OCI-LY7 (cell line): ENCODE measurements around the gene KRTAP2-2. TPM values are rescaled to one million over a fixed set of nuclear protein-coding genes. Genes with fewer than 3 reads are reported as not detected.

Experiments
- BruUV-seq: library from RNA; stranded (reverse); fragments of 400-500 nt; replicated peaks from 2 replicates; lab custom pipeline; 2021; lab: Mats Ljungman, UMichigan
- CTCF ChIA-PET: fragments of 300-600 bp; sonication (Branson Sonifier 250); formaldehyde crosslinking; loops from one replicate; lab custom pipeline; 2022; ENCODE audit warnings: antibody characterized with exemption; ENCODE audit not compliant: unreplicated experiment; lab: Charles Lee
- POLR2A ChIA-PET: fragments of 300-600 bp; sonication (Branson Sonifier 250); formaldehyde crosslinking; loops from one replicate; lab custom pipeline; 2022; ENCODE audit warnings: antibody characterized with exemption; lab: Charles Lee
- DNase-seq: peaks from one replicate; pipeline ENCODE4 v3.0.0-alpha.2; 2015; ENCODE audit warnings: low spot score
- H2AFZ ChIP-seq: fragments of 200-600 bp; sonication (generic), shearing (Covaris generic); 2 replicates; pipeline ENCODE4 v1.6.1; 2014; ENCODE audit warnings: mild to moderate bottlenecking, antibody characterized with exemption, low read length, moderate library complexity
- H3K27ac ChIP-seq: fragments of 200-600 bp; sonication (generic); 2 replicates; pipeline ENCODE4 v1.5.1; 2014; ENCODE audit warnings: mixed run types, low read depth, mild to moderate bottlenecking, moderate library complexity, low read length, inconsistent platforms; ENCODE audit not compliant: poor library complexity, severe bottlenecking
- H3K36me3 ChIP-seq: fragments of 200-600 bp; sonication (generic); 2 replicates; pipeline ENCODE4 v1.6.1; 2014; ENCODE audit warnings: mild to moderate bottlenecking, antibody characterized with exemption, low read length, moderate library complexity, mixed read lengths; ENCODE audit not compliant: insufficient read depth
- H3K4me1 ChIP-seq: fragments of 200-600 bp; sonication (generic); 2 replicates; pipeline ENCODE4 v1.5.1; 2014; ENCODE audit warnings: mild to moderate bottlenecking, low read length; ENCODE audit not compliant: insufficient read depth, poor library complexity, severe bottlenecking
- H3K4me2 ChIP-seq: fragments of 200-600 bp; sonication (generic); 2 replicates; pipeline ENCODE4 v1.6.1; 2014; ENCODE audit warnings: mild to moderate bottlenecking, low read length
- H3K4me3 ChIP-seq: fragments of 200-600 bp; sonication (generic); 2 replicates; pipeline ENCODE4 v1.5.1; 2014; ENCODE audit warnings: mild to moderate bottlenecking, low read depth, low read length; ENCODE audit not compliant: poor library complexity, severe bottlenecking
- H3K79me2 ChIP-seq: fragments of 200-600 bp; sonication (generic); 2 replicates; pipeline ENCODE4 v1.6.1; 2016; ENCODE audit warnings: low read depth, mild to moderate bottlenecking, low read length, moderate library complexity, mixed read lengths; ENCODE audit not compliant: insufficient read depth
- H3K9me2 ChIP-seq: fragments of 200-600 bp; sonication (generic); 2 replicates; pipeline ENCODE4 v1.6.1; 2016; ENCODE audit warnings: mild to moderate bottlenecking, low read length, mixed read lengths; ENCODE audit not compliant: insufficient read depth
- H3K9me3 ChIP-seq: fragments of 200-600 bp; sonication (generic); 2 replicates; pipeline ENCODE4 v1.6.1; 2014; ENCODE audit warnings: mild to moderate bottlenecking, mixed run types, low read length, mixed read lengths
- H4K20me1 ChIP-seq: fragments of 200-600 bp; sonication (generic); 2 replicates; pipeline ENCODE4 v1.6.1; 2014; ENCODE audit warnings: mild to moderate bottlenecking, antibody characterized with exemption, low read length, moderate library complexity, mixed read lengths; ENCODE audit not compliant: insufficient read depth
- CTCF ChIP-seq: fragments of 200-600 bp; sonication (generic); conservative IDR thresholded peaks from 2 replicates; pipeline ENCODE4 v1.5.1; 2014; ENCODE audit warnings: mild to moderate bottlenecking, antibody characterized with exemption, low read length, moderate library complexity, mixed read lengths
- EZH2phosphoT487 ChIP-seq: fragments of 200-600 bp; sonication (generic); IDR thresholded peaks from 2 replicates; pipeline ENCODE4 v1.6.1; 2018; ENCODE audit warnings: low read depth, borderline replicate concordance, mild to moderate bottlenecking, mixed run types, antibody characterized with exemption, low read length, moderate library complexity, mixed read lengths
- intact Hi-C: fragments of 100-400 bp; cut with micrococcal nuclease; formaldehyde crosslinking; loops from one replicate; pipeline ENCODE4 v1.10.0; 2022; ENCODE audit not compliant: unreplicated experiment
- total RNA-seq, 2 experiments: library from RNA; depleted of rRNA in 1 of 2; stranded (reverse); fragments of >200 nt in 1 of 2; shearing (Covaris generic) in 1 of 2; gene quantifications; 2 replicates each; pipeline ENCODE4 v1.2.3, GENCODE V29; 2014 to 2022

The KRTAP2-2 gene
- total RNA-seq, 2 experiments from 2014 or later = not detected

GRCh38 chr17:41082626-41083025 is 27.6 kb upstream of the KRTAP2-2 start:
- H3K9me2 ChIP-seq = no peaks in the 10 kb centered on the region
- H3K4me2 ChIP-seq = no peak overlapping the region
- H2AFZ ChIP-seq = no peak overlapping the region
- ChIA-PET CTCF (no interaction called here), POLR2A (no interaction called here)
- no peak overlapping the region for H3K27ac ChIP-seq
- no peaks in the 10 kb centered on the region for H3K9me3 ChIP-seq
- H4K20me1 ChIP-seq = no peaks in the 10 kb centered on the region
- no TSS peak for BruUV-seq
- H3K36me3 ChIP-seq = no peaks in the 10 kb centered on the region
- intact Hi-C loops = no loop called here
- DNase-seq = no peak
- H3K79me2 ChIP-seq = no peaks in the 10 kb centered on the region
- no peaks in the 10 kb centered on the region for H3K4me1 ChIP-seq
- no peak overlapping the region for H3K4me3 ChIP-seq
- TF ChIP-seq EZH2phosphoT487 (no peak), CTCF (no peak)

GRCh38 chr17:41076788-41077187 is 21.8 kb upstream of the KRTAP2-2 start:
- ChIA-PET POLR2A (no interaction called here), CTCF (no interaction called here)
- intact Hi-C loops = no loop called here
- no peak overlapping the region for H2AFZ ChIP-seq
- no peak for DNase-seq
- no peaks in the 10 kb centered on the region for H3K9me3 ChIP-seq
- TF ChIP-seq CTCF = no peak
- no peak for TF ChIP-seq EZH2phosphoT487
- no peak overlapping the region for H3K4me3 ChIP-seq
- no TSS peak for BruUV-seq
- H3K4me2 ChIP-seq = no peak overlapping the region
- H4K20me1 ChIP-seq = no peaks in the 10 kb centered on the region
- H3K36me3 ChIP-seq = no peaks in the 10 kb centered on the region
- H3K4me1 ChIP-seq = no peaks in the 10 kb centered on the region
- H3K27ac ChIP-seq = no peak overlapping the region
- H3K79me2 ChIP-seq = no peaks in the 10 kb centered on the region
- H3K9me2 ChIP-seq = no peaks in the 10 kb centered on the region

- intact Hi-C loops = no loop called here
- POLR2A ChIA-PET = no interaction called here
Observed at GRCh38 chr17:41073676-41074075, 18.6 kb upstream of the KRTAP2-2 start.

More at GRCh38 chr17:41073676-41074075, 18.6 kb upstream of the KRTAP2-2 start:
- CTCF ChIA-PET = no interaction called here
- Histone ChIP-seq H3K27ac (no peak overlapping the region), H3K4me3 (no peak overlapping the region), H3K36me3 (no peaks in the 10 kb centered on the region), H3K9me2 (no peaks in the 10 kb centered on the region), H3K4me1 (no peaks in the 10 kb centered on the region), H3K4me2 (no peak overlapping the region), H2AFZ (no peak overlapping the region), H3K9me3 (no peaks in the 10 kb centered on the region), H4K20me1 (no peaks in the 10 kb centered on the region), H3K79me2 (no peaks in the 10 kb centered on the region)
- no peak for TF ChIP-seq EZH2phosphoT487
- no peak for TF ChIP-seq CTCF
- no peak for DNase-seq
- no TSS peak for BruUV-seq
